Left ventricle myocardium inferior (tissue), 1 donor: ENCODE results near the gene SYNPO2. TPM values are rescaled to one million over a fixed set of nuclear protein-coding genes. Genes with fewer than 3 reads are reported as not detected.

Source experiments
- DNase-seq: peaks from one replicate; pipeline ENCODE4 v3.0.0-alpha.2; 2020
- H3K27ac ChIP-seq: fragments of 200-600 bp; replicated peaks from 2 replicates; pipeline ENCODE4 v1.8.0; 2021
- H3K27me3 ChIP-seq: fragments of 200-600 bp; 2 replicates; pipeline ENCODE4 v1.8.0; 2021; ENCODE audit warnings: low read depth
- H3K36me3 ChIP-seq: fragments of 200-600 bp; 2 replicates; pipeline ENCODE4 v1.8.0; 2021
- H3K4me1 ChIP-seq: fragments of 200-600 bp; 2 replicates; pipeline ENCODE4 v1.8.0; 2021
- H3K4me3 ChIP-seq: fragments of 200-600 bp; 2 replicates; pipeline ENCODE4 v1.8.0; 2021; ENCODE audit warnings: mild to moderate bottlenecking, moderate library complexity
- H3K9me3 ChIP-seq: fragments of 200-600 bp; replicated peaks from 2 replicates; pipeline ENCODE4 v1.8.0; 2021
- CTCF ChIP-seq: fragments of 200-600 bp; IDR thresholded peaks from 2 replicates; pipeline ENCODE4 v1.8.0; 2021; ENCODE audit warnings: antibody characterized with exemption, mild to moderate bottlenecking, borderline replicate concordance
- intact Hi-C: fragments of 100-400 bp; cut with micrococcal nuclease; formaldehyde crosslinking; loops from one replicate; pipeline ENCODE4 v1.11.0; 2022
- total RNA-seq: library from RNA; stranded (reverse); fragmentation: NEBNext Ultra II Directional; extraction: Animal tissue kit (Norgen Biotek cat#: 25700); gene quantifications from one replicate; pipeline ENCODE4 v1.2.1, GENCODE V29; 2021
- donor health status: DM: no; HTN: yes; CAD: no; lungs with severe emphysema.

The SYNPO2 gene
- total RNA-seq, 1 donor from 2014 or later = 239 TPM

GRCh38 chr4:118968813-118969212 lies 80.2 kb downstream of the SYNPO2 start:
- intact Hi-C loops = loop anchor here (5.0 to 10.0 kb wide), 2 partner anchors 197 to 224 kb away; no protein-coding TSS in a partner anchor
- no peaks in the 10 kb centered on the region for H3K27me3 ChIP-seq
- no peak for TF ChIP-seq CTCF
- H3K4me1 ChIP-seq = peaks cover 100% of the 10 kb centered on the region
- H3K27ac ChIP-seq = peak overlapping the region; percentile 78
- no peak for DNase-seq
- no peaks in the 10 kb centered on the region for H3K9me3 ChIP-seq
- no peaks in the 10 kb centered on the region for H3K36me3 ChIP-seq
- H3K4me3 ChIP-seq = peak overlapping the region; percentile 32

GRCh38 chr4:118969359-118969758 lies 80.7 kb downstream of the SYNPO2 start:
- Histone ChIP-seq H3K9me3 (no peaks in the 10 kb centered on the region), H3K27me3 (no peaks in the 10 kb centered on the region), H3K27ac (peak overlapping the region; percentile 78), H3K4me1 (peaks cover 100% of the 10 kb centered on the region), H3K36me3 (no peaks in the 10 kb centered on the region), H3K4me3 (peak overlapping the region; percentile 32)
- DNase-seq = peak; percentile 51
- peak; percentile 72 for TF ChIP-seq CTCF
- intact Hi-C loops = loop anchor here (5.0 to 10.0 kb wide), 2 partner anchors 197 to 225 kb away; no protein-coding TSS in a partner anchor

- no peak for DNase-seq
- Histone ChIP-seq H3K9me3 (no peaks in the 10 kb centered on the region), H3K27ac (peak overlapping the region; percentile 78), H3K4me3 (no peak overlapping the region), H3K36me3 (peaks cover 6% of the 10 kb centered on the region), H3K27me3 (no peaks in the 10 kb centered on the region), H3K4me1 (peaks cover 88% of the 10 kb centered on the region)
- intact Hi-C loops = no loop called here
- TF ChIP-seq CTCF = no peak
These were observed 83.5 kb downstream of the SYNPO2 start for GRCh38 chr4:118972167-118972566.

- Histone ChIP-seq H3K36me3 (peaks cover 6% of the 10 kb centered on the region), H3K9me3 (no peaks in the 10 kb centered on the region), H3K27ac (peak overlapping the region; percentile 34), H3K27me3 (no peaks in the 10 kb centered on the region), H3K4me3 (no peak overlapping the region), H3K4me1 (peaks cover 82% of the 10 kb centered on the region)
- no peak for DNase-seq
- intact Hi-C loops = no loop called here
- TF ChIP-seq CTCF = no peak
These were observed 84.6 kb downstream of the SYNPO2 start for GRCh38 chr4:118973295-118973694.

GRCh38 chr4:118974758-118975157 lies 86.1 kb downstream of the SYNPO2 start:
- Histone ChIP-seq H3K36me3 (peaks cover 6% of the 10 kb centered on the region), H3K27me3 (no peaks in the 10 kb centered on the region), H3K4me1 (peaks cover 80% of the 10 kb centered on the region), H3K9me3 (no peaks in the 10 kb centered on the region), H3K27ac (peak overlapping the region; percentile 34), H3K4me3 (no peak overlapping the region)
- intact Hi-C loops = no loop called here
- DNase-seq = no peak
- no peak for TF ChIP-seq CTCF
